GM21367 (cell line): ENCODE data around the gene C6orf58.
"Not testable (repeated sequence)": the region's sequence is repeated elsewhere in the genome, so short reads cannot be mapped to it uniquely, and the experiment has no call there.

Experiments used
- ATAC-seq: cut with Tn5 transposase; IDR thresholded peaks from one replicate; pipeline ENCODE4 v1.9.1; 2021; ENCODE audit not compliant: unreplicated experiment

The C6orf58 gene

GRCh38 chr6:127590344-127590743 is 13.4 kb downstream of the C6orf58 start:
- ATAC-seq = no peak

DNA sequence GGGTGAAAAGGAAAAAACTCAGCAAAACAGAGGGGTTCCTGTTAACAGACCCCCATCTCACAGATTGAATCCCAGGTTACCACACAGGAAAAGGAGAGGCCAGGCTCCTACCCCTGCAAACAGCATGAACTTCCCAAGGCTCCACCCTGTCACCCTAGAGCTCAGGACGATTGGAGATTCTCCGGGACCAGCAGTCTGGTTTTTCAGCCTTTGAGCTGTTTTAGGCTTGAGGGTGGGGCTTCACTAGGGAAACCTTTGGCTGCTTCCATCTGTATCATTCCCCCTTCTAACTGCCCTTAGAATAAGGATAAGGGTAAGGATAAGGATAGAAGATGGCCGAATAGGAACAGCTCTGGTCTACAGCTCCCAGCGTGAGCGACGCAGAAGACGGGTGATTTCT is 16.0 kb downstream of the C6orf58 start:
- no peak for ATAC-seq

- ATAC-seq = not testable (repeated sequence)
Observed at GRCh38 chr6:127593456-127593855, 16.5 kb downstream of the C6orf58 start.

GRCh38 chr6:127606131-127606562 is 29.2 kb downstream of the C6orf58 start:
- no peak for ATAC-seq

DNA sequence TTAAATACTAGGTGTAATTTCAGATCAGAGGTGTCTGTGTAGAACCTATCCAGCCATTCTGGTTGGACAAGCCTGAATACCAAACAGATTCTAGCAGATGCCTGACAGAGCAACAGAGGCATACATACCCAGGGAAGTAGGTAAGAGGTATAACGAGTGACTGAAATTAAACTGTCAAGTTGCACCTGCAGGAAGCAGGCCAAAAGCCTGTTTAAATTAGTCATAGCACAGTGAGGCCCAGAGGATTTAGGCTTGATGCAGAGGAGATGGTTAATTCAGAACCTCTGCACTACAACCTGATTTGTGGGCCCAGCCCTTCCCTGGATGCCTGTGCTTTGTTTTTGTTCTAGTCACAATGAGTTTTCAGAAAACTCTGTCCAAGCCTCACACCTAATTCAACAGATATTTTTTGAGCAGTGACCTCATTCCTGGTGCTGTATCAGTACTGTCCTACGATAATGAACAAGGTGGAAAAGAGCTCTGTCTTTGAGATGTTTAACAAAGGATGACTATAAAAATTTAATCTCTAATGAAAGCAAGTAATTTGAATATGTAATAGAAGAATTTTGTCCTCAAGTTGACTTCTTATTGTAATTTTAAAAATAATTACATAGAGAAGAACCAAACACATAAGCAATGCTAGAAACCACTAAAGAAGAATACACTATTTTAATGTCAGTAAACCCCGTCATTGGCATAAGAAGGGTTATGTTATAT is 31.7 kb downstream of the C6orf58 start:
- no peak for ATAC-seq

- no peak for ATAC-seq
Observed at GRCh38 chr6:127618729-127619128, 41.8 kb downstream of the C6orf58 start.

DNA sequence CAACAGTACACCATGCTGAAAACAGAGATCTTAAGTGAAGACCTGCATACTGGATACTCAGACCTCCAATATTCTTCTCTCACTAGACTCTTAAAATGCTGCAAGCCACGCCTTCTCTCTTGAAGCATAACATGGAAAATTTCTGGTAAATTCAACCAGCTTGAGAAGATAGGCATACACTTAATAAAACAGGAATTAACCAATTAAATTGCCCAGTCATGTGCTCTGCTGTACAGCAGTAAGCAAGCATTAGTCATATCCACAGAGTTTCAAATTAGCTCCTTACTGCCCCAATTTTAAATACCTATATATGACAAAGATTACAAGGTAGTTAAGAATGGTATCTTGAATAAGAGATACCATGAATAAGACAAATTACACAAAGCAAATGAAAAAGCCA is 53.8 kb downstream of the C6orf58 start:
- no peak for ATAC-seq

GRCh38 chr6:127634178-127634577 is 57.2 kb downstream of the C6orf58 start:
- no peak for ATAC-seq

DNA sequence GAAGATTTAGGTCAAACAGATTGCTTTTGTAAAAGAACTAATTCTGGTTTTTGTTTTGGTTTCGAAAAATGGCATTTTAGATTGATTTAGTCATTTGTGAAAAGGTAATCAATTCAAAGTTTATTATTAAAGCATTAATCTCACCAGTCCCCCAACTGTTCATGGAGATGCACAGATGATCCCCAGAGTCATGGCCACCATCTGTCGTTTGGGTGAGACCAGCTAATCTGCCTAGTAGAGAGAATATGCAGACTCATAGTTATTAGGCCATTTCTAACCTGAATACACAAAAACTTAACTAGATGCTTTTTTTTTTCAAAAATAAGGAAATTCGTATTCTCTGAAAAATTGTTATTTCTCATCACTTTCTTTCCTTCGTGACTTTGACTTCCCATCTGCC is 58.1 kb downstream of the C6orf58 start:
- no peak for ATAC-seq

GRCh38 chr6:127637830-127638409 is 60.9 kb downstream of the C6orf58 start:
- ATAC-seq = no peak
